T-helper 2 cell treated with Interferon-gamma antibody and Interleukin-4, amounts not matched to agents 100 ng/mL and 5 ng/mL, for 36 hours (primary cell): ENCODE results near the gene PGK2. TPM values are rescaled to one million over a fixed set of nuclear protein-coding genes. Genes with fewer than 3 reads are reported as not detected.

Experiments
- intact Hi-C: fragments of 100-400 bp; cut with micrococcal nuclease; formaldehyde crosslinking; loops from one replicate; pipeline ENCODE4 v1.15.1; 2023
- total RNA-seq: library from RNA; stranded (reverse); gene quantifications from 2 replicates; pipeline ENCODE4 v1.2.3, GENCODE V29; 2022

PGK2 gene
- total RNA-seq, 1 donor from 2014 or later, result not detected

DNA sequence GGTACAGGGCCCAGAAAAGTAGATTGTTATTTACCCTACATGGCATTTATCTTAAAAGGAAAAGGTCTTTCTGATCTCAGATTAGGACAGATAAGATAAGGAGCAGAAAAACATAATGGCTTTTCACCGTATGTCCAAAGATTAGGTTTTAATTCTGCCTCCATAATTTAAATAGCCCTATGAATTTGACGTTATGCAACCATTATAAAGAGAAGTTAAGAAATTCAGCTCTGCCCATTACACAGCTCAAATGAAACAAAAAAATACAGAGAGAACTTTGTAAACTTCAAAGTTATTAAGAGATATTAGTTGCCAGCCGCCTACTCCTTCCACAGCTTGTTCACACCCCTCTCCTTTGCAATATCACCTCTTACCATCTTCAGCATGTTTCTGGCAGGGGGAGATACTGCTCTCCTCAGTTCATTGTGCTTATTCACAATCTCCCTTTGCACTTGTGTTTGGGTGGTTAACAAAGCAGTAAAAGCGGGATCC is 51.0 kb downstream of the PGK2 start:
- intact Hi-C loops, result no loop called here

Other genes starting within 250 kb of the PGK2 start
- 0.39 and 0.55 TPM in 2 replicates for gene C6orf141, start 236.6 kb downstream of the PGK2 start, total RNA-seq
- not detected in 2 replicates for gene RHAG, start 150.4 kb downstream of the PGK2 start, total RNA-seq
- gene CRISP2, start 73.7 kb downstream of the PGK2 start, total RNA-seq, result not detected in 2 replicates
- gene CRISP3, start 42.9 kb downstream of the PGK2 start, total RNA-seq, result not detected in 2 replicates
- gene CRISP1, start 79.2 kb upstream of the PGK2 start, total RNA-seq, result not detected in 2 replicates
- gene DEFB114, start 176.9 kb upstream of the PGK2 start, total RNA-seq, result not detected in 2 replicates
- gene DEFB113, start 182.3 kb upstream of the PGK2 start, total RNA-seq, result not detected in 2 replicates
- gene DEFB110, start 234.7 kb upstream of the PGK2 start, total RNA-seq, result not detected in 2 replicates